ENCODE data around the gene PDGFRB. TPM values are rescaled to one million over a fixed set of nuclear protein-coding genes. Genes with fewer than 3 reads are reported as not detected.

The PDGFRB gene
- total and polyA plus RNA-seq, 4 donors = 5.2 to 13.1 (median 8.3) TPM

GRCh38 chr5:150161242-150162141, 5.8 kb upstream of the PDGFRB start:
- Histone ChIP-seq H3K36me3 (ENCODE audit: control insufficient read depth in 4 of 4, insufficient read depth in 3 of 4, low read depth in 1 of 4, low read length in 3 of 4) (no peaks in the 10 kb centered on the region), H3K4me3 (ENCODE audit: low read depth in 1 of 3, low read length in 3 of 3) (no peak overlapping the region), H3K27me3 (ENCODE audit: control insufficient read depth in 4 of 4, insufficient read depth in 4 of 4, low read length in 3 of 4) (peaks cover 0 to 2% (median 0%) of the 10 kb centered on the region in 4 donors), H3K4me1 (ENCODE audit: control insufficient read depth in 4 of 4, insufficient read depth in 4 of 4, low read length in 3 of 4) (peaks cover 0 to 4% (median 0%) of the 10 kb centered on the region in 4 donors), H3K9ac (ENCODE audit: low read depth in 1 of 2, low read length in 2 of 2) (no peak overlapping the region), H3K9me3 (ENCODE audit: control insufficient read depth in 4 of 4, low read length in 3 of 4) (no peaks in the 10 kb centered on the region), H3K27ac (ENCODE audit: low read depth in 1 of 2, low read length in 2 of 2) (peak overlapping the region; percentile 60 to 74)
- 50% methylated on average over 14 of the region's 14 CpGs for WGBS
- peak; percentile 85 for DNase-seq (ENCODE audit: low spot score)
- peak; percentile 90 to 93 for TF ChIP-seq RAD21 (IDR thresholded peaks at IDR 0.05)
- no peak for TF ChIP-seq HNF4A (conservative IDR thresholded peaks at IDR 0.05)
- TF ChIP-seq CTCF (IDR thresholded peaks at IDR 0.05; ENCODE audit: low read depth, low read length, missing input control) = peak; percentile 94
- TF ChIP-seq YY1 (IDR thresholded peaks at IDR 0.05) = no peak

- TF ChIP-seq TAF1 (conservative IDR thresholded peaks at IDR 0.05) = no peak
- Histone ChIP-seq H3K4me1 (ENCODE audit: control insufficient read depth in 4 of 4, insufficient read depth in 4 of 4, low read length in 3 of 4) (peaks cover 0 to 4% (median 0%) of the 10 kb centered on the region in 4 donors), H3K27me3 (ENCODE audit: control insufficient read depth in 4 of 4, insufficient read depth in 4 of 4, low read length in 3 of 4) (peaks cover 0 to 2% (median 0%) of the 10 kb centered on the region in 4 donors), H3K4me3 (ENCODE audit: low read depth in 1 of 3, low read length in 3 of 3) (no peak overlapping the region), H3K27ac (ENCODE audit: low read depth in 1 of 2, low read length in 2 of 2) (peak overlapping the region; percentile 60 to 74), H3K9ac (ENCODE audit: low read depth in 1 of 2, low read length in 2 of 2) (no peak overlapping the region), H3K36me3 (ENCODE audit: control insufficient read depth in 4 of 4, insufficient read depth in 3 of 4, low read depth in 1 of 4, low read length in 3 of 4) (no peaks in the 10 kb centered on the region), H3K9me3 (ENCODE audit: control insufficient read depth in 4 of 4, low read length in 3 of 4) (no peaks in the 10 kb centered on the region)
- DNase-seq (ENCODE audit: low spot score) = no peak
- 74% methylated on average over 5 of the region's 5 CpGs for WGBS
These were observed 4.9 kb upstream of the PDGFRB start for GRCh38 chr5:150160448-150161081.

GRCh38 chr5:150159741-150160179, 4.1 kb upstream of the PDGFRB start:
- 74% methylated on average over 9 of the region's 9 CpGs for WGBS
- DNase-seq (ENCODE audit: low spot score) = no peak
- Histone ChIP-seq H3K27ac (ENCODE audit: low read depth in 1 of 2, low read length in 2 of 2) (peak overlapping the region in 1 of 2 donors; percentile 74), H3K4me3 (ENCODE audit: low read depth in 1 of 3, low read length in 3 of 3) (no peak overlapping the region), H3K9ac (ENCODE audit: low read depth in 1 of 2, low read length in 2 of 2) (no peak overlapping the region), H3K27me3 (ENCODE audit: control insufficient read depth in 4 of 4, insufficient read depth in 4 of 4, low read length in 3 of 4) (peaks cover 0 to 2% (median 0%) of the 10 kb centered on the region in 4 donors), H3K4me1 (ENCODE audit: control insufficient read depth in 4 of 4, insufficient read depth in 4 of 4, low read length in 3 of 4) (peaks cover 0 to 4% (median 0%) of the 10 kb centered on the region in 4 donors), H3K9me3 (ENCODE audit: control insufficient read depth in 4 of 4, low read length in 3 of 4) (no peaks in the 10 kb centered on the region), H3K36me3 (ENCODE audit: control insufficient read depth in 4 of 4, insufficient read depth in 3 of 4, low read depth in 1 of 4, low read length in 3 of 4) (no peaks in the 10 kb centered on the region)
- TF ChIP-seq MAX (IDR thresholded peaks at IDR 0.05) (no peak), JUND (IDR thresholded peaks at IDR 0.05) (no peak), NR2F2 (IDR thresholded peaks at IDR 0.05) (peak; percentile 11), YY1 (IDR thresholded peaks at IDR 0.05) (no peak)

GRCh38 chr5:150159031-150159430, 3.4 kb upstream of the PDGFRB start:
- no peaks in the 10 kb centered on the region for H3K9me3 ChIP-seq (ENCODE audit: control insufficient read depth in 4 of 4, low read length in 3 of 4)
- no peak for DNase-seq (ENCODE audit: low spot score)
- peaks cover 0 to 2% (median 0%) of the 10 kb centered on the region in 4 donors for H3K27me3 ChIP-seq (ENCODE audit: control insufficient read depth in 4 of 4, insufficient read depth in 4 of 4, low read length in 3 of 4)
- H3K9ac ChIP-seq (ENCODE audit: low read depth in 1 of 2, low read length in 2 of 2) = no peak overlapping the region
- H3K4me1 ChIP-seq (ENCODE audit: control insufficient read depth in 4 of 4, insufficient read depth in 4 of 4, low read length in 3 of 4) = peaks cover 0 to 4% (median 0%) of the 10 kb centered on the region in 4 donors
- H3K4me3 ChIP-seq (ENCODE audit: low read depth in 1 of 3, low read length in 3 of 3) = no peak overlapping the region
- no peaks in the 10 kb centered on the region for H3K36me3 ChIP-seq (ENCODE audit: control insufficient read depth in 4 of 4, insufficient read depth in 3 of 4, low read depth in 1 of 4, low read length in 3 of 4)
- peak overlapping the region; percentile 44 to 72 for H3K27ac ChIP-seq (ENCODE audit: low read depth in 1 of 2, low read length in 2 of 2)
- 79% methylated on average over 6 of the region's 6 CpGs for WGBS
- no peak for TF ChIP-seq FOXA2 (IDR thresholded peaks at IDR 0.05)
- no peak for TF ChIP-seq SP1 (IDR thresholded peaks at IDR 0.05)
- TF ChIP-seq YY1 (IDR thresholded peaks at IDR 0.05) = no peak
- no peak for TF ChIP-seq REST (IDR thresholded peaks at IDR 0.05)
- TF ChIP-seq ATF3 (IDR thresholded peaks at IDR 0.05) = no peak
- TF ChIP-seq TAF1 (conservative IDR thresholded peaks at IDR 0.05) = no peak
- TF ChIP-seq GABPA (IDR thresholded peaks at IDR 0.05 in 1 of 2, conservative IDR thresholded peaks at IDR 0.05 in 1 of 2) = no peak
- TF ChIP-seq HNF4G (IDR thresholded peaks at IDR 0.05) = no peak
- TF ChIP-seq NR2F2 (IDR thresholded peaks at IDR 0.05) = no peak
- TF ChIP-seq RXRA (IDR thresholded peaks at IDR 0.05) = no peak
- no peak for TF ChIP-seq EGR1 (IDR thresholded peaks at IDR 0.05; ENCODE audit: low read depth in 2 of 2)
